ENCODE measurements around the gene ARHGAP22. TPM values are rescaled to one million over a fixed set of nuclear protein-coding genes. Genes with fewer than 3 reads are reported as not detected.
A peak's percentile ranks its signal among the peaks of the same experiment; 100 is the strongest.

ARHGAP22 gene
- total and polyA plus RNA-seq, 8 donors, result 2.2 to 10.4 (median 2.8) TPM

GRCh38 chr10:48406204-48406603 is 198.7 kb downstream of the ARHGAP22 start:
- intact Hi-C loops (cut with DNase I), result no loop called here
- no peak for TF ChIP-seq CTCF (IDR thresholded peaks at IDR 0.05)
- H3K27ac ChIP-seq, result no peak overlapping the region
- no peaks in the 10 kb centered on the region for H3K9me3 ChIP-seq
- H3K4me1 ChIP-seq, result peaks cover 0 to 9% of the 10 kb centered on the region in 2 donors
- DNase-seq, result no peak
- no peak overlapping the region for H3K4me3 ChIP-seq
- ATAC-seq, result peak; percentile 98
- H3K36me3 ChIP-seq, result peaks cover 0 to 14% of the 10 kb centered on the region in 2 donors
- no peaks in the 10 kb centered on the region for H3K27me3 ChIP-seq

GRCh38 chr10:48404646-48405045 is 200.2 kb downstream of the ARHGAP22 start:
- Histone ChIP-seq H3K27me3 (no peaks in the 10 kb centered on the region), H3K4me3 (no peak overlapping the region), H3K4me1 (peaks cover 0 to 9% of the 10 kb centered on the region in 2 donors), H3K9me3 (no peaks in the 10 kb centered on the region), H3K27ac (no peak overlapping the region), H3K36me3 (no peaks in the 10 kb centered on the region)
- intact Hi-C loops (cut with DNase I), result no loop called here
- TF ChIP-seq CTCF (IDR thresholded peaks at IDR 0.05), result no peak
- peak in 2 of 4 donors; percentile 85 to 90 for DNase-seq
- ATAC-seq, result no peak

DNA sequence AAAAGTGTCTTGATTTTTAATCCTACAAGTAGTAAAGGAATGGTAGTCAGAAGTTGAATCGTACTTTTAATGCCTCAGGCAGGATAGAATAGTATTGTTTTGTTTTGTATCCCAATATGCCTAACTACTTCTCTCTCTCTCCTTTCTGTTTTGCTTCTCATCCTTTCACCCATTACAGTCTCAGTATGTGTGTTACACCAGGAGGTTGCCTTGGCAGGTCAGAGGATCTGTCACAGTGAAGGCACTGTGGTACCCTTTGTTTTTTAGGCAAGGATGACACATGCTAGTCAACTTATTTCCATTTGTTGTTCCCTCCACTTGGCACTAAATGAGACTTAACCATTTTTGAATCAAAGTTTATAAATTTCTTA is 204.0 kb downstream of the ARHGAP22 start:
- Histone ChIP-seq H3K27ac (no peak overlapping the region), H3K4me3 (no peak overlapping the region), H3K27me3 (no peaks in the 10 kb centered on the region), H3K9me3 (no peaks in the 10 kb centered on the region), H3K36me3 (no peaks in the 10 kb centered on the region), H3K4me1 (peaks cover 0 to 16% of the 10 kb centered on the region in 2 donors)
- DNase-seq (no peak), ATAC-seq (no peak)
- no peak for TF ChIP-seq CTCF (IDR thresholded peaks at IDR 0.05)
- intact Hi-C loops (cut with DNase I), result no loop called here

GRCh38 chr10:48400129-48400849 is 204.6 kb downstream of the ARHGAP22 start:
- ATAC-seq, result no peak
- H3K27me3 ChIP-seq, result no peaks in the 10 kb centered on the region
- no peak overlapping the region for H3K4me3 ChIP-seq
- DNase-seq, result no peak
- H3K4me1 ChIP-seq, result peaks cover 0 to 16% of the 10 kb centered on the region in 2 donors
- H3K36me3 ChIP-seq, result no peaks in the 10 kb centered on the region
- H3K9me3 ChIP-seq, result no peaks in the 10 kb centered on the region
- no peak for TF ChIP-seq CTCF (IDR thresholded peaks at IDR 0.05)
- no peak overlapping the region for H3K27ac ChIP-seq
- intact Hi-C loops (cut with DNase I), result no loop called here

DNA sequence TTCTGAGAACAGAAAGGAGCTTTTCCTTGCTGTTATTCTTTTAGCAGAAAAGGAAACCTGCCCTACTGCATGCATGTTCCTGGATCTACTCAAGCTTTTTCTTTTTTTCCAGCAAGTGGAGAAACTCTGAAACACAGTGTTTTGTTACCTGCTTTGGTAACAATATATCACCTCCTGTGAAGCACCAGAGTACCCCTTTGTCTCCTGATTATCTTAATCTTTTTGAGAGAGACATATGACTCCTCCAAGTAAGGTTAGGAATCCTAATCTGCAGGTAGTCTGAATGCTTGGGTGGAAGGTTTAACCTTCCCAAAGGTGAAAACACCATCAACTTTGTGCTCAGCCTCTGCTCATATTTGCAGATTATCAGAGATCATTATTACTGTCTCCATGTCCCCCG is 205.3 kb downstream of the ARHGAP22 start:
- DNase-seq, result no peak
- H3K27ac ChIP-seq, result no peak overlapping the region
- no peak for TF ChIP-seq CTCF (IDR thresholded peaks at IDR 0.05)

More for the DNA sequence above, 205.3 kb downstream of the ARHGAP22 start:
- H3K4me3 ChIP-seq, result no peak overlapping the region
- no peak for ATAC-seq
- intact Hi-C loops (cut with DNase I), result no loop called here
- no peaks in the 10 kb centered on the region for H3K27me3 ChIP-seq
- peaks cover 0 to 11% of the 10 kb centered on the region in 2 donors for H3K4me1 ChIP-seq
- no peaks in the 10 kb centered on the region for H3K36me3 ChIP-seq
- H3K9me3 ChIP-seq, result no peaks in the 10 kb centered on the region
